Measurements from ENCODE around the gene AMPH.

Gene AMPH

DNA sequence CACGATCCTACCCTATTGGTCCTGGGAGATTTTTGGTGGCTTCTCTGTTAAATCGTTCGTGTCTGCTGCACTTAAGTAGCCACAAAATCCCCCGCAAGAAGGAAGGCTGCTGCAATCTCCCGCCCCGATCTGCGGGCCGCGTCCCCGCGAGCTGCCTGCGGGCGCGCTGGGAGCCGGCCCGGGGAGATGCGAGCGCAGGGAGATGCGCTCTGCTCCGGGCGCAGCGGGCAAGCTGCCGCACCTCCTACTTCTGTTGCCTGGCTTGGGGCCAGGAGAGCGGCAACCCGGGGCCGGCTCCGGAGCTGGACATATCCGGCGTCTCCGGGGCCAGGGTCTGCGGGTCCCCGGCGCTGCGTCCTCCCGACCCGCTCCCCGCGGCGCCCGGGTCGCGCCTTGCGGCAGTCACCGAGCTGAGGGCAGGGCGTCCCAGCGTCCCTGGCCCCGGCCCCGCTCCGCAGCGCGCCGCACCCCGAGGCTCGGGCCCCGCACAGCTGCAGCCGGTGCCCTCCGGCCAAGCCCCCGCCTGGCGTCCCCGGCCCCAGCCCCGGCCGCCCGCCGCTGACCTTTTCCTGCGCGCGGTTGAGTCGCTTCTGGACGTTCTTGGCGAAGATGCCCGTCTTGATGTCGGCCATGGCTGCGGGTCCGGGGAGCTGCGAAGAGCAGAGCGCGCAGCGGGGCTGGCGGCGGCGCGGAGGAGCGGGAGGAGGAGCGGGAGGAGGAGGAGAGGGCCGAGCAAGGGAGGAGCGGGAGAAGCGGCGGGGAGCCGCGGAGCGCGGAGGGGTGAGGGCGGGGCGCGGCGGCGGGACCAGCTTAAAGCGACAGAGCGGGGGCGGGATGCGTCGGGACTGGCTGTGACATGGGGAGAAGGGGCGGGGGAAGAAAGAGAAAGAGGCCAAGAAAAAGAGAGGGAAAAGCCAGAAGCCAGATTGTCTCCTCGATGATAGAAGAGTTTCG lies at the start of gene AMPH:
AMPH (minus strand) TSS at position 654 of the 954 bp plus-strand sequence; CDS start at position 632, 22 bp downstream.
- DNase-seq (ENCODE audit: low read depth), result no peak

DNA sequence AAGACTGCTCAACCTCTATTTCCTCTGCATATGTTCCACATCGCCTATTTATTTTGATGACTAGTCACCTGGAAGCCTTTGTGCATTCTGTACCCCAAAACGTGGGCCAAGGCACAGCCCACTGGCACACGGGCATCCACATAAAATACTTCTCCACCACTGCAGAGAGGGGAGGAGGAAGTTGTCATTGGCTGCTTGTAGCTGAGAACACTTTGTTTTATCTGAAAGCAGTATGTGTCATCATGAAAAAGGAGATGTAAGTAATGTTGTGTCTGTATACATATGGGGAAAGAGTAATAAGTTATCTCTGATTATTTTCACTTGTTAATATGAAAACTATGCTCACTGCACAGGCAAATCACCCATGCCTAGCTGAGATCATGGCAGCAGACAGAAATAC lies 48.2 kb upstream of the AMPH start:
- DNase-seq (ENCODE audit: low read depth), result no peak

- DNase-seq (ENCODE audit: low read depth), result no peak
Observed at GRCh38 chr7:38678698-38679054, 47.5 kb upstream of the AMPH start.

GRCh38 chr7:38677981-38678697 lies 47.0 kb upstream of the AMPH start:
- DNase-seq (ENCODE audit: low read depth), result no peak

GRCh38 chr7:38675494-38676106 lies 44.4 kb upstream of the AMPH start:
- DNase-seq (ENCODE audit: low read depth), result no peak

DNA sequence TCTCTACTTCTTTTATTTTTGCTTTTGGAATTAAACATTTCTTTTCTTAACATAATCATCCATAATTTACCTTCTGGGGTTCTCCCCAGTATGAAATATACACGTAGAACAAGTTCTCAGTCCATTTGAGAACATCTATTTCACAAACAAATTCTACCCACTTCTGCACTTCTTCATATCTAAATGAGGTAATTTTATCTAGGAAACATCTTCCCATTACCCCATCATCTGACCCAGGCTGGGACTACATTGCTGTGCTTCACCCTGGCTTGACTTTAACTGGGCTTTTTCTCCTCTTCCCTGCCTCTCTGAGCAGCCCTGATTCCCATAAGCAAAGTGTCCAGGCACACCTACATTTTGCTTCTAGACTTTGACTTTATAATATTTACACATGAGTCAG lies 43.3 kb upstream of the AMPH start:
- no peak for DNase-seq (ENCODE audit: low read depth)

GRCh38 chr7:38673795-38674194 lies 42.6 kb upstream of the AMPH start:
- DNase-seq (ENCODE audit: low read depth), result no peak

DNA sequence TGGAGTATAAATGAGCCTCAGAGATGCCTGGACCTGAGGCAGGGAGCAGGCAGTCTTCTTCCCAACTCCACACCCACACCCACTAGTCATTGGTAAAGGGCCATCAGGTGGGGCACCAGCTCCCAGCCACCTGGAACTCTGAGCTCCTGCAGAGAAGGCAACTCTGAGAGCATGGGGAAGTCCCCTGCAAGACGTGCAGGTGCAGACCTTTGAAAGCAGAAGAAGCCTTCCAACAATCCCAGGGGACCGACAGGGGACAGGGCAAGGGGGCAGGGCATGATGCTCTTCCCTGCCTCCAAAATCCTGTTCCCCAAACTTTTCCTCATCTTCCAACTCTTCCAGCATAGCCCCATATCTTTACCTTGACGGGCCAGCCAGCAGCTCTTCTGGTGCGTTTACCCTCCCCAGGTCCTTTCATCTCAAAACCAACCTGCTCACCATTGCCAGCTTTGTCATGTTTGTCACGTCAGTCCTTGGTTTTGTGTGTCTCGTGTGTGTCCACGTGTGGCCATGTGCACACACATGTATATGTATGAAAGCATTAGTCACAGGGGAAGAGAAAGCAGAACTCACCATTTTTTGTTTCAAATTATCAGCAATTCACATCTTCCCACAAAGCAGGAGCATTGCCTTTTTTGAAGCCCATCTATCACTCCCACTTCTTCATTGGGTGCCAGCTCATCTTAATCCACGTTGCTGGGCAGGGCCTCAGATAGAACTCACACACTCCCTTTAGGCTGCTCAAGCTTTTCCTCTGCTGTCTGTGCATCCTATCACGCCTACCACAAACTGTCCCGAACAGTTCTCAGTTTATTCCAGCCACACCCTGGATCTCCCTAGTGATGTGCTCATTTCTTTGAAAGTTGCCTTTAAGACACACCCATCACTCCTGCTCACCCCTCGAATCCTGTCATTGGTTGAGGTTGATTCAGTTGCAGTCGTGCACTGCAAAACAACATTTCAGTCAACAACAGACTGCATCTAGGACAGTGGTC lies 41.0 kb upstream of the AMPH start:
- no peak for DNase-seq (ENCODE audit: low read depth)

DNA sequence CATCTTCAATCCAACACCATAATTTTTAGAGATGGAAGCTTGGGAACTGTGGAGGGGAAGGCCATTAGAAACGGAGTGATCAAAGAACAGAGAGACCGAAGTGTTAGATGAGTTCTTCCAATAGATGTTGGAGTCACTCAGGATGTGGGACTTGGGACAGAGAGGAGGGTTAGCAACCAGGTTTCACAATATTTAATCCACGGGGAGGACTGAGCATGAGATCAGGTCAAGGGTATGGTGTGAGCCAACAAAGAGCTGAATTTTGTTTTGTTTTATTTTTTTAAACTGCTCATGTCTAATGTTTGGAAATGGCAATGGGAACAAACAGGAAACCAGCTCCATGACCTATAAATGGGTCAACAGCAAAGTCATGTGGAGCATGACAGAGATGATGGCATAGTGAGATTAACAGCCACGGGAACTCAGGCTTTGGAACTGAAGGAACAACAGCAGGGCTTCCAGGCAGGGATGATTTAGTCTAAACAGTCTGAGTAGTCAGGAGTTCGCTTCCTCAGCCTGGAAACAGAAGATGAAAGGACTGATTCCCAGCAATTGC lies 38.9 kb upstream of the AMPH start:
- DNase-seq (ENCODE audit: low read depth), result no peak

DNA sequence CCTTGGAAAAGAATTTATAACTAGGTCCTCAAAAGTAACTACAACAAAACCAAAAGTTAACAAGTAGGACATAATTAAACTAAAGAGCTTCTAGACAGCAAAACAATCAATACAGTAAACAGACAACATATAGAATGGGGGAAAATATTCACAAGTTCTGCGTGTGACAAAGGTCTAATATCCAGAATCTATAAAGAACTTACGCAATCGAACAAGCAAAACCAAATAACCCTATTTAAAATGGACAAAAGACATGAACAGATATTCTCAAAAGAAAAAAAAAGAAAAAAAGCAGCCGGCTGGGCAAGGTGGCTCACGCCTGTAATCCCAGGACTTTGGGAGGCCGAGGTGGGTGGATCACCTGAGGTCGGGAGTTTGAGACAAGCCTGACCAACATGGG lies 33.8 kb upstream of the AMPH start:
- no peak for DNase-seq (ENCODE audit: low read depth)

DNA sequence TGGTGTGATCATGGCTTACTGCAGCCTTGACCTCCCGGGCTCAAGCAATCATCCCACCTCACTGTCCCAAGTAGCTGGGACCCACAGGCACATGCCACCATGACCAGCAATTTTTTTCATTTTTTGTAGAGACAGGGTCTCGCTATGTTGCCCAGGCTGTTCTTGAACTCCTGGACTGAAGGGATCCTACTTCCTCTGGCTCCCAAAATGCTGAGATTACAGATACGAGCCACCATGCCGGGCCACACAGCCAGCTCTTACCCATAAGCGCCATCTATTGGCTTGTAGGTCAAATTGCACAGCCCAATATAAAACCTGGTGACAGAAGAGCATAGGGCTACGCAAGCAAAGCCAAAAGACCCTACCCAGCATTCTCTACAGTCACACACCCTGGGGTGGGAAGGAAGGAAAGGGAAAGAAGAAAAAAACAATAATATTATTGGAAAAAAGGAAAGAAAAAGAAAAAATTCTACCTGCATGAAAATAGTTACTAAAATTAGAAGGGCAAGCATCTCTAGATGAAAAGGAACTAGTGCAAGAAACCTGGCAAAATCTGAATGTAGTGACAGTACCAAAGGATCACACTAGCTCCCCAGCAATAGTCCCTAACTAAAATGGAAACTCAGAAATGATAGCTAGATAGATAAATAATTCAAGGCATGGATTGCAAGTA lies 29.4 kb upstream of the AMPH start:
- DNase-seq (ENCODE audit: low read depth), result no peak

GRCh38 chr7:38659931-38660330 lies 28.8 kb upstream of the AMPH start:
- DNase-seq (ENCODE audit: low read depth), result no peak

- DNase-seq (ENCODE audit: low read depth), result no peak
Observed at GRCh38 chr7:38658921-38659320, 27.7 kb upstream of the AMPH start.

DNA sequence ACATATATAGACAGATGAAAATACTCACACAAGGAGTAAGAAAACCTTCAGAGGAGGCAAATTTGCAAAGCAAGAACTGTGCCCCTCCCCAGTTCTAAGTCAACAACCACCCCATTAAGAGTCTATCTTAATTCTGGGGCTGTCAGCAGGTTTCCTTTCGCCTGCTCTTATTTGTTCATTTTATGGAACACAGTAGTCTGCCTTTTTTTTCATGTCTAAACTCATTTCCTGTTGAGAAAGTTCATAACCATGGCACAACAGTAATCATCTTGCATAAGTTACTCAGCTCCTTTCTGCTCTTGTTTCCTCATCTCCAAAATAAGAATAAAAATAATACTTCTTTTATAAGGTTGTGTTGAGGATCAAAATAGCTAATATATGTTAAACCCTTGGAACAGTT lies 25.8 kb upstream of the AMPH start:
- no peak for DNase-seq (ENCODE audit: low read depth)

DNA sequence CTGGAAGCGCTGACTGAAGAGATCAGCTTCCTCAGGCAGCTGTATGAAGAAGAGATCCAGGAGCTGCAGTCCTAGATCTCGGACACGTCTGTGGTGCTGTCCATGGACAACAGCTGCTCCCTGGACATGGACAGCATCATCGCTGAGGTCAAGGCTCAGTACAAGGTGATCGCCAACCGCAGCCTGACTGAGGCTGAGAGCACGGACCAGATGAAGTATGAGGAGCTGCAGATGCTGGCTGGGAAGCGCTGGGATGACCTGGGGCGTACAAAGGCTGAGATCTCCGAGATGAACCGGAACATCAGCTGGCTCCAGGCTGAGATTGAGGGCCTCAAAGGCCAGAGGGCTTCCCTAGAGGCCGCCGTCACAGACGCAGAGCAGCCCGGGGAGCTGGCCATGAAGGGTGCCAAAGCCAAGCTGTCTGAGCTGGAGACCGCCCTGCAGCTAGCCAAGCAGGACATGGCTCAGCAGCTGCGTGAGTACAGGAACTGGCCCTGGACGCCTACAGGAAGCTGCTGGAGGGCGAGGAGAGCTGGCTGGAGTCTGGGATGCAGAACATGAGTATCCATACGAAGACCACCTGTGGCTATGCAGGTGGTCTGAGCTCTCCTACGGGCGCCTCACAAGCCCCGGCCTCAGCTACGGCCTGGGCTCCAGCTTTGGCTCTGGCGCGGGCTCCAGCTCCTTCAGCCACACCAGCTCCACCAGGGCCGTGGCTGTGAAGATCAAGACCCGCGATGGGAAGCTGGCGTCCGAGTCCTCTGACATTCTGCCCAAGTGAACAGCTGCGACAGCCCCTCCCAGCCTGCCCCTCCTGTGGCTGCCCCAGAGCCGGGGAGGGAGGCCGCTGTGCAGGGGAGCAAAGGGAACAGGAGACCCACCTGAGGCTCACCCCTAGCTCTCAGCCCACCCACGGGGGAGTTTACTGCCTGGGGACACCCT lies 24.9 kb upstream of the AMPH start:
- DNase-seq (ENCODE audit: low read depth), result no peak

- no peak for DNase-seq (ENCODE audit: low read depth)
Observed at GRCh38 chr7:38637957-38638356, 6.8 kb upstream of the AMPH start.

DNA sequence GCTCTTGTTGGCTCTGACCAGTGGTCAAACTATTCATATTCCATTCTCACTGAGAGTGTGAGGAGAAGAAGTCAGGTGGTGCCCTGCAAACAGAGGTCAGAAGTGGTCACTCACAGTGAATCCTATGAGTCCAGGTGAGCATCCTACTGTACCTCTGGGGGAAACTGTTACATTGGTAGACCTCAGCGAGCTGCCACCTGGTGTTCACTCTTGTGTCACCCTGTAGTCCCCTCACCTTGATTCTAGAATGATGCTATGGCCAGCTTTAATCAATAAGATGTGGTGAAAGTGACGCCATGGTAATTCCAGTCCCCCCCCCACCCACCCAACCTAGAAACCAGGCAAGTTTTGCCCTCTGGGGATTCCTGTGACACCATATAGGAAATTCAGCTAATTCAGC lies 1.2 kb upstream of the AMPH start:
- no peak for DNase-seq (ENCODE audit: low read depth)

- DNase-seq (ENCODE audit: low read depth), result no peak
Observed at GRCh38 chr7:38629651-38630510, 1.3 kb downstream of the AMPH start.
